HepG2 (cell line): ENCODE results near the gene CORT. TPM values are rescaled to one million over a fixed set of nuclear protein-coding genes. Genes with fewer than 3 reads are reported as not detected.

Experiments used
- ATAC-seq: fragments of 200-7000 bp; cut with Tn5 transposase; 3 replicates; pipeline ENCODE4 v1.9.1; 2020; ENCODE audit warnings: mild to moderate bottlenecking, moderate library complexity
- BruUV-seq: library from RNA; stranded (reverse); fragments of 400-500 nt; replicated peaks from 2 replicates; lab custom pipeline; 2021; lab: Mats Ljungman, UMichigan
- CTCF ChIA-PET: fragments of 300-600 bp; formaldehyde crosslinking; extraction: SDS; loops from one replicate; lab custom pipeline; 2021; ENCODE audit warnings: low total read pairs, inconsistent platforms, low intra/inter-chr PET ratio; lab: Yijun Ruan, JAX
- POLR2A ChIA-PET: fragments of 350-600 bp; sonication (Branson Sonifier 250); formaldehyde crosslinking; loops from one replicate; lab custom pipeline; 2020; ENCODE audit warnings: antibody characterized with exemption, inconsistent platforms; lab: Yijun Ruan, JAX
- DNase-seq: peaks from one replicate; pipeline ENCODE4 v3.0.0-alpha.2; 2015; ENCODE audit warnings: low spot score
- FAIRE-seq: peaks from 3 replicates; lab custom pipeline; 2011; peaks lifted over from hg19 to GRCh38; lab: Jason Lieb, UNC
- H2AFZ ChIP-seq: one replicate; pipeline ENCODE4 v1.6.1; 2011; ENCODE audit warnings: low read length, inconsistent platforms
- H3K27ac ChIP-seq: fragments of 300-600 bp; 3 replicates; pipeline ENCODE4 v1.8.0; 2011; ENCODE audit warnings: mixed run types, mild to moderate bottlenecking, mixed read lengths, low read length, inconsistent platforms; ENCODE audit not compliant: insufficient read depth; ENCODE audit errors: extremely low read length
- H3K27me3 ChIP-seq, 2 experiments: fragments of 200-600 bp in 1 of 2; 2 replicates in 1 of 2; 3 replicates in 1 of 2; pipeline versions ENCODE4 v1.6.0 to v1.8.0; 2011; ENCODE audit warnings: low read length in 2 of 2, mild to moderate bottlenecking in 2 of 2, moderate library complexity in 2 of 2, inconsistent platforms in 1 of 2; ENCODE audit not compliant: insufficient read depth in 2 of 2, control insufficient read depth in 1 of 2
- H3K36me3 ChIP-seq, 2 experiments: fragments of 200-600 bp in 1 of 2; replicated peaks in 1 of 2; 2 replicates in 1 of 2; 3 replicates in 1 of 2; pipeline versions ENCODE4 v1.5.1 to v1.8.0; 2011; ENCODE audit warnings: low read length in 2 of 2, inconsistent platforms in 1 of 2; ENCODE audit not compliant: insufficient read depth in 2 of 2, control insufficient read depth in 1 of 2
- H3K4me1 ChIP-seq: 2 replicates; pipeline ENCODE4 v1.5.1; 2012; ENCODE audit warnings: low read length, inconsistent platforms; ENCODE audit not compliant: insufficient read depth
- H3K4me2 ChIP-seq: 2 replicates; pipeline ENCODE4 v1.6.0; 2011; ENCODE audit warnings: low read depth, low read length, inconsistent platforms
- H3K4me3 ChIP-seq, 3 experiments: fragments of 200-600 bp in 1 of 3; sonication (generic), shearing (Covaris generic) in 1 of 3; replicated peaks in 1 of 3; 2 replicates each; pipeline ENCODE4 v1.5.1; 2011 to 2016; ENCODE audit warnings: low read length in 3 of 3, inconsistent platforms in 2 of 3, low read depth in 2 of 3, mild to moderate bottlenecking in 2 of 3, control low read depth in 1 of 3, mixed read lengths in 1 of 3; ENCODE audit not compliant: insufficient read depth in 1 of 3
- H3K79me2 ChIP-seq: one replicate; pipeline ENCODE4 v1.6.1; 2011; ENCODE audit warnings: low read length, inconsistent platforms; ENCODE audit not compliant: insufficient read depth
- H3K9ac ChIP-seq: 2 replicates; pipeline ENCODE4 v1.6.0; 2011; ENCODE audit warnings: mild to moderate bottlenecking, low read depth, low read length, inconsistent platforms; ENCODE audit not compliant: insufficient read depth
- H3K9me3 ChIP-seq: 2 replicates; pipeline ENCODE4 v1.5.1; 2012; ENCODE audit warnings: mild to moderate bottlenecking, low read length
- H4K20me1 ChIP-seq: 2 replicates; pipeline ENCODE4 v1.6.0; 2011; ENCODE audit warnings: inconsistent platforms, mild to moderate bottlenecking, low read length, moderate library complexity; ENCODE audit not compliant: insufficient read depth
- BHLHE40 ChIP-seq: IDR thresholded peaks from 2 replicates; pipeline ENCODE4 v1.6.1; 2011; ENCODE audit warnings: low read length, improper control_type of control experiment
- GMEB1 ChIP-seq: sonication (generic); formaldehyde crosslinking; IDR thresholded peaks from 2 replicates; pipeline ENCODE4 v1.5.1; 2020; ENCODE audit warnings: missing genetic modification reagents, mild to moderate bottlenecking, borderline replicate concordance
- ISX ChIP-seq: sonication (generic); formaldehyde crosslinking; conservative IDR thresholded peaks from 2 replicates; pipeline ENCODE4 v1.5.0; 2020; ENCODE audit warnings: missing genetic modification reagents
- KLF11 ChIP-seq: IDR thresholded peaks from 2 replicates; pipeline ENCODE4 v1.6.1; 2016; ENCODE audit warnings: missing compliant biosample characterization
- MATR3 ChIP-seq: sonication (generic); formaldehyde crosslinking; IDR thresholded peaks from 2 replicates; pipeline ENCODE4 v1.4.0; 2020; ENCODE audit warnings: missing genetic modification reagents
- NKX3-1 ChIP-seq: sonication (generic); formaldehyde crosslinking; IDR thresholded peaks from 2 replicates; pipeline ENCODE4 v1.5.0; 2020; ENCODE audit warnings: missing genetic modification reagents
- PCBP1 ChIP-seq: fragments of 200-400 bp; formaldehyde crosslinking; IDR thresholded peaks from 2 replicates; pipeline ENCODE4 v1.6.1; 2017; ENCODE audit warnings: mild to moderate bottlenecking, low read depth, low read length, borderline replicate concordance
- RAD51 ChIP-seq: fragments of 450-650 bp; IDR thresholded peaks from 2 replicates; pipeline ENCODE4 v1.6.1; 2016; ENCODE audit warnings: borderline replicate concordance
- ZBTB4 ChIP-seq: sonication (generic); formaldehyde crosslinking; IDR thresholded peaks from 2 replicates; pipeline ENCODE4 v1.4.0; 2020; ENCODE audit warnings: missing genetic modification reagents, mild to moderate bottlenecking, borderline replicate concordance
- ZNF382 ChIP-seq: sonication (generic); formaldehyde crosslinking; IDR thresholded peaks from 2 replicates; pipeline ENCODE4 v1.5.0; 2020; ENCODE audit warnings: missing genetic modification reagents, mild to moderate bottlenecking, borderline replicate concordance
- ZNF510 ChIP-seq: sonication (generic); formaldehyde crosslinking; IDR thresholded peaks from 2 replicates; pipeline ENCODE4 v1.4.0; 2020; ENCODE audit warnings: low read depth, mild to moderate bottlenecking, missing genetic modification reagents
- ZNF687 ChIP-seq: sonication (generic); formaldehyde crosslinking; IDR thresholded peaks from 2 replicates; pipeline ENCODE4 v1.5.1; 2020; ENCODE audit warnings: mild to moderate bottlenecking, missing genetic modification reagents, moderate library complexity
- WGBS: methylation state at CpG from one replicate; pipeline ENCODE4 v1.1.6; 2017; ENCODE audit warnings: low lambda C conversion rate; 5-methylcytosine and 5-hydroxymethylcytosine counted together
- in situ Hi-C: cut with HindIII; loops from 2 replicates; pipeline ENCODE4 v1.10.0; 2017; ENCODE audit warnings: low pct_unique_long_range_greater_than_20kb; ENCODE audit not compliant: extremely low pct_ligation_motif_present
- intact Hi-C: fragments of 100-400 bp; cut with micrococcal nuclease; formaldehyde crosslinking; loops from one replicate; pipeline ENCODE4 v1.10.0; 2022; ENCODE audit not compliant: unreplicated experiment
- polyA plus RNA-seq, 8 experiments: library from polyadenylated mRNA; depleted of rRNA in 3 of 8; stranded (reverse) in 7 of 8; unstranded in 1 of 8; fragments of >200 nt; fragmentation: Illumina TruSeq in 4 of 8; extraction: Trizol in 4 of 8; gene quantifications; 2 replicates each; pipeline versions ENCODE4 v1.2.1 to v1.2.3, GENCODE V29; 2011 to 2016; ENCODE audit warnings: low read depth in 4 of 8, missing spikeins in 1 of 8, mixed read lengths in 1 of 8; ENCODE audit not compliant: insufficient read depth in 1 of 8
- total RNA-seq, 5 experiments: library from RNA; depleted of rRNA; stranded (reverse); fragments of >200 nt; fragmentation: Illumina TruSeq; extraction: Trizol; gene quantifications; 2 replicates each; pipeline ENCODE4 v1.2.3, GENCODE V29; 2016; ENCODE audit warnings: low read depth in 1 of 5

The CORT gene
- total and polyA plus RNA-seq, 2 of the 13 experiments (the other 11 are each of a cell fraction or from before 2014, with no cell fraction given): 0.11 to 0.62 TPM

- TF ChIP-seq ZBTB4 (0 out of 2 replicates have a peak, but pooled peaks have one; percentile 16), PCBP1 (no peak), ZNF382 (no peak), MATR3 (CRISPR knock-in tag) (no peak), NKX3-1 (no peak)
- TF ChIP-seq, all 625 proteins: peak for 5
Observed at GRCh38 chr1:10429868-10430215, 20.0 kb upstream of the CORT start (continued).

- Histone ChIP-seq H3K27me3 (no peaks in the 10 kb centered on the region), H3K9me3 (no peaks in the 10 kb centered on the region), H2AFZ (peak within 1 kb of the TSS; percentile 70), H3K4me3 (peak within 1 kb of the TSS; percentile 63 to 79 (median 78)), H3K4me2 (peak within 1 kb of the TSS; percentile 97), H3K9ac (peak within 1 kb of the TSS; percentile 79), H4K20me1 (no peaks in the 10 kb centered on the region), H3K4me1 (peaks cover 53% of the 10 kb centered on the region), H3K27ac (peak within 1 kb of the TSS; percentile 76), H3K79me2 (peaks cover 5% of the 10 kb centered on the region), H3K36me3 (no peaks in the 10 kb centered on the region)
- FAIRE-seq (peak; percentile 36), DNase-seq (peak; percentile 82), ATAC-seq (peak; percentile 92)
- CTCF ChIA-PET: interaction anchor here (1.4 to 4.5 kb wide), 4 partner anchors 45 to 64 kb away, joined by 3 to 46 read pairs (median 14); no protein-coding TSS in a partner anchor
- in situ Hi-C loops (loop anchor here (5.0 kb wide), 1 partner anchor 67 kb away; no protein-coding TSS in a partner anchor), intact Hi-C loops (loop anchor here (1.0 to 5.0 kb wide), 2 partner anchors 42 to 64 kb away; partner anchors contain the start of genes DFFA and PEX14)
- WGBS: 0% methylated on average over 26 of the region's 95 CpGs
- POLR2A ChIA-PET: interaction anchor here (0.6 to 2.1 kb wide), 5 partner anchors 32 to 82 kb away, joined by 3 to 8 read pairs (median 5); partner anchors contain the start of genes DFFA and PGD
- TSS peak; percentile 63 for BruUV-seq
- TF ChIP-seq RAD51: no peak
- peak; percentile 93; the same call in 1 of the 2 replicates for TF ChIP-seq ZNF510 (CRISPR knock-in tag)
- TF ChIP-seq BHLHE40: no peak
- no peak; the same call in 1 of the 2 replicates for TF ChIP-seq KLF11 (CRISPR knock-in tag)
- TF ChIP-seq ZNF687: peak; percentile 100
- peak; percentile 85 for TF ChIP-seq GMEB1 (CRISPR knock-in tag)
- 0 out of 2 replicates have a peak, but pooled peaks have one; percentile 13 for TF ChIP-seq ISX (CRISPR knock-in tag)
Observed at GRCh38 chr1:10430216-10431069, 19.4 kb upstream of the CORT start, which contains the start of gene CENPS. TSS of gene CENPS (plus strand) at chr1:10430433. CDS start at chr1:10430518, 85 bp downstream.
